HCT116 (cell line): ENCODE data around the gene GPC1. TPM values are rescaled to one million over a fixed set of nuclear protein-coding genes. Genes with fewer than 3 reads are reported as not detected.

Experiments
- ATAC-seq: fragments of 200-7000 bp; cut with Tn5 transposase; 2 replicates; pipeline ENCODE4 v1.9.1; 2020; ENCODE audit warnings: mild to moderate bottlenecking, moderate library complexity
- BruUV-seq: library from RNA; stranded (reverse); fragments of 400-500 nt; replicated peaks from 2 replicates; lab custom pipeline; 2021; lab: Mats Ljungman, UMichigan
- CTCF ChIA-PET: fragments of 300-600 bp; sonication (Branson Sonifier 250); formaldehyde crosslinking; loops from one replicate; lab custom pipeline; 2021; ENCODE audit warnings: antibody characterized with exemption; lab: Charles Lee
- POLR2A ChIA-PET: fragments of 300-600, 350-600 bp; sonication (Branson Sonifier 250); formaldehyde crosslinking; loops from one replicate; lab custom pipeline; 2021; ENCODE audit warnings: antibody characterized with exemption; lab: Charles Lee
- RAD21 ChIA-PET, 2 experiments: fragments of 300-600 bp; sonication (Branson Sonifier 250); formaldehyde crosslinking; loops; one replicate each; lab custom pipeline; 2023; ENCODE audit warnings: low total read pairs in 2 of 2; ENCODE audit not compliant: uncharacterized antibody in 2 of 2, unreplicated experiment in 2 of 2, low non-redundant PET in 1 of 2; lab: Charles Lee
- DNase-seq: peaks from one replicate; pipeline ENCODE4 v3.0.0-alpha.2; 2010; ENCODE audit warnings: low read depth, low spot score
- H2AFZ ChIP-seq: fragments of 200-600 bp; shearing (Covaris generic), sonication (generic); 2 replicates; pipeline ENCODE4 v1.6.1; 2017; ENCODE audit warnings: low read depth, mixed run types, mixed read lengths, antibody characterized with exemption, low read length; ENCODE audit not compliant: poor library complexity, severe bottlenecking
- H3K27ac ChIP-seq: 2 replicates; pipeline ENCODE4 v1.5.1; 2012; ENCODE audit warnings: low read depth, low read length
- H3K27me3 ChIP-seq: fragments of 200-600 bp; sonication (generic); 2 replicates; pipeline ENCODE4 v1.6.1; 2016; ENCODE audit warnings: mixed run types, low read length, mixed read lengths; ENCODE audit not compliant: insufficient read depth
- H3K36me3 ChIP-seq, 2 experiments: fragments of 200-500 bp in 1 of 2; fragments of 200-600 bp in 1 of 2; sonication (Bioruptor generic) in 1 of 2; sonication (generic) in 1 of 2; 2 replicates each; pipeline versions ENCODE4 v1.5.1 to v1.6.1; 2014 to 2016; ENCODE audit warnings: low read length in 2 of 2, inconsistent platforms in 1 of 2, mixed read lengths in 1 of 2, mixed run types in 1 of 2; ENCODE audit not compliant: insufficient read depth in 2 of 2, control insufficient read depth in 1 of 2
- H3K4me1 ChIP-seq, 2 experiments: fragments of 200-600 bp in 1 of 2; sonication (generic) in 1 of 2; 2 replicates each; pipeline versions ENCODE4 v1.5.1 to v1.6.1; 2012 to 2017; ENCODE audit warnings: low read length in 2 of 2, inconsistent platforms in 1 of 2, mild to moderate bottlenecking in 1 of 2, mixed read lengths in 1 of 2, mixed run types in 1 of 2, moderate library complexity in 1 of 2; ENCODE audit not compliant: insufficient read depth in 2 of 2, control insufficient read depth in 1 of 2
- H3K4me2 ChIP-seq: fragments of 200-600 bp; sonication (generic); 2 replicates; pipeline ENCODE4 v1.6.1; 2017; ENCODE audit warnings: mixed run types, low read length, mixed read lengths
- H3K4me3 ChIP-seq, 2 experiments: fragments of 200-600 bp in 1 of 2; sonication (generic) in 1 of 2; replicated peaks in 1 of 2; 2 replicates each; pipeline ENCODE4 v1.5.1; 2011 to 2016; ENCODE audit warnings: low read length in 2 of 2, control low read depth in 1 of 2, low read depth in 1 of 2, mild to moderate bottlenecking in 1 of 2, mixed read lengths in 1 of 2, mixed run types in 1 of 2
- H3K79me2 ChIP-seq: fragments of 200-600 bp; sonication (generic); 2 replicates; pipeline ENCODE4 v1.6.1; 2017; ENCODE audit warnings: mild to moderate bottlenecking, mixed run types, low read length, moderate library complexity, mixed read lengths; ENCODE audit not compliant: insufficient read depth
- H3K9ac ChIP-seq: fragments of 200-600 bp; sonication (generic); 2 replicates; pipeline ENCODE4 v1.6.1; 2016; ENCODE audit warnings: low read length, mixed read lengths
- H3K9me2 ChIP-seq: fragments of 200-600 bp; sonication (generic), shearing (Covaris generic); 2 replicates; pipeline ENCODE4 v1.6.1; 2017; ENCODE audit warnings: mixed run types, mild to moderate bottlenecking, moderate library complexity; ENCODE audit not compliant: insufficient read depth
- H3K9me3 ChIP-seq, 2 experiments: fragments of 200-500 bp in 1 of 2; fragments of 200-600 bp in 1 of 2; sonication (Bioruptor generic) in 1 of 2; sonication (generic) in 1 of 2; 2 replicates each; pipeline ENCODE4 v1.6.1; 2014 to 2017; ENCODE audit warnings: low read length in 2 of 2, mixed read lengths in 2 of 2, inconsistent platforms in 1 of 2, low read depth in 1 of 2, mild to moderate bottlenecking in 1 of 2, mixed run types in 1 of 2, moderate library complexity in 1 of 2; ENCODE audit not compliant: control insufficient read depth in 1 of 2, insufficient read depth in 1 of 2
- H4K20me1 ChIP-seq: fragments of 200-600 bp; sonication (generic), shearing (Covaris generic); 2 replicates; pipeline ENCODE4 v1.6.1; 2017; ENCODE audit warnings: mixed run types, mild to moderate bottlenecking, moderate library complexity; ENCODE audit not compliant: insufficient read depth
- ATF3 ChIP-seq: IDR thresholded peaks from 2 replicates; pipeline ENCODE4 v1.6.1; 2012
- CBX3 ChIP-seq: IDR thresholded peaks from 2 replicates; pipeline ENCODE4 v1.6.1; 2012; ENCODE audit warnings: low read depth
- ELF1 ChIP-seq: IDR thresholded peaks from 2 replicates; pipeline ENCODE4 v1.6.1; 2012; ENCODE audit warnings: low read depth, borderline replicate concordance
- EZH2 ChIP-seq: fragments of 200-600 bp; sonication (generic); IDR thresholded peaks from 2 replicates; pipeline ENCODE4 v1.6.1; 2017; ENCODE audit warnings: antibody characterized with exemption, mixed run types
- JUND ChIP-seq: IDR thresholded peaks from 2 replicates; pipeline ENCODE4 v1.6.1; 2012
- POLR2A ChIP-seq: IDR thresholded peaks from 2 replicates; pipeline ENCODE4 v1.7.0; 2011; ENCODE audit warnings: borderline replicate concordance; ENCODE audit not compliant: insufficient read depth, insufficient read length; ENCODE audit errors: extremely low read depth
- POLR2AphosphoS5 ChIP-seq: IDR thresholded peaks from 2 replicates; pipeline ENCODE4 v1.6.1; 2011; ENCODE audit warnings: mild to moderate bottlenecking, low read depth, low read length, moderate library complexity
- REST ChIP-seq: IDR thresholded peaks from 2 replicates; pipeline ENCODE4 v1.6.1; 2012; ENCODE audit warnings: low read depth
- SIN3A ChIP-seq: IDR thresholded peaks from 2 replicates; pipeline ENCODE4 v1.6.1; 2012; ENCODE audit warnings: low read depth
- SP1 ChIP-seq: IDR thresholded peaks from 2 replicates; pipeline ENCODE4 v1.6.1; 2012; ENCODE audit warnings: low read depth
- TCF7L2 ChIP-seq: IDR thresholded peaks from 2 replicates; pipeline ENCODE4 v1.7.0; 2011; ENCODE audit warnings: borderline replicate concordance, inconsistent platforms; ENCODE audit not compliant: insufficient read depth, insufficient read length; ENCODE audit errors: extremely low read depth
- ZFX ChIP-seq: fragments of 450-650 bp; IDR thresholded peaks from 2 replicates; pipeline ENCODE4 v1.6.1; 2017
- ZNF274 ChIP-seq: fragments of 200-500 bp; sonication (Bioruptor generic); IDR thresholded peaks from 2 replicates; pipeline ENCODE4 v1.6.1; 2014; ENCODE audit warnings: mild to moderate bottlenecking, low read depth, low read length, inconsistent platforms
- intact Hi-C: fragments of 100-400 bp; cut with micrococcal nuclease; formaldehyde crosslinking; loops from 2 replicates; pipeline ENCODE4 v1.10.0; 2022
- total RNA-seq: library from RNA; stranded (reverse); gene quantifications from one replicate; pipeline ENCODE4 v1.2.1, GENCODE V29; 2021; ENCODE audit not compliant: unreplicated experiment

GPC1 gene
- total RNA-seq, 1 experiment from 2014 or later, result 79.1 TPM

- Histone ChIP-seq H3K4me2 (no peak overlapping the region), H3K9ac (no peak overlapping the region), H3K79me2 (peaks cover 16% of the 10 kb centered on the region; the same call in 1 of the 2 replicates), H2AFZ (no peak overlapping the region), H3K27ac (no peak overlapping the region), H3K4me3 (no peak overlapping the region), H4K20me1 (no peaks in the 10 kb centered on the region), H3K9me3 (no peaks in the 10 kb centered on the region), H3K9me2 (no peaks in the 10 kb centered on the region), H3K4me1 (peaks cover 0 to 11% of the 10 kb centered on the region in 2 experiments; a peak in 1 of 4 replicates), H3K27me3 (no peaks in the 10 kb centered on the region), H3K36me3 (peaks cover 0 to 15% of the 10 kb centered on the region in 2 experiments; a peak in 2 of 4 replicates)
- intact Hi-C loops, result no loop called here
- no TSS peak for BruUV-seq
- ChIA-PET RAD21 (no interaction called here), CTCF (no interaction called here), POLR2A (no interaction called here)
- no peak for TF ChIP-seq CBX3
- no peak for TF ChIP-seq ZFX
- TF ChIP-seq ELF1, result no peak
- no peak for TF ChIP-seq POLR2A
- no peak for TF ChIP-seq JUND
- TF ChIP-seq ATF3, result no peak
- no peak for TF ChIP-seq TCF7L2
- TF ChIP-seq SP1, result no peak
- no peak for TF ChIP-seq SIN3A
- no peak for TF ChIP-seq ZNF274
- no peak for TF ChIP-seq REST
- no peak for TF ChIP-seq EZH2
- no peak for TF ChIP-seq POLR2AphosphoS5
- ATAC-seq (no peak), DNase-seq (no peak)
These were observed 24.8 kb downstream of the GPC1 start for GRCh38 chr2:240460253-240460711.
